ENCODE data around the gene CSH1.
"Not testable (repeated sequence)": the region's sequence is repeated elsewhere in the genome, so short reads cannot be mapped to it uniquely, and the experiment has no call there.

The CSH1 gene

DNA sequence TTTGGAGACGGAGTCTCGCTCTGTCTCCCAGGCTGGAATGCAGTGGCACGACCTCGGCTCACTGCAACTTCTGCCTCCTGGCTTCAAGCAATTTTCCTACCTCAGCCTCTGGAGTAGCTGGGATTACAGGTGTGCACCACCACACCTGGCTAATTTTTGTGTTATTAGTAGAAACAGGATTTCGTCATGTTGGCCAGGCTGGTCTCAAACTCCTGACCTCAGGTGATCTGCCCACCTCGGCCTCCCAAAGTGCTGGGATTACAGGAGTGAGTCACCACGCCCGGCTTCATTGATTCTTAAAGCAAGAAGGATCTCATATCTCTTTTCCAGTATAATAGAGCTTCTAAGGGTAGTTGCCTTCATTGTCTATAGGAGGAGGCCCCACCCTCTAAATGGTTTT is 8.4 kb upstream of the CSH1 start:
- DNase-seq (ENCODE audit: low read depth) = not testable (repeated sequence)

- DNase-seq (ENCODE audit: low read depth) = not testable (repeated sequence)
Measured at GRCh38 chr17:63903787-63904201, 7.4 kb upstream of the CSH1 start.

- DNase-seq (ENCODE audit: low read depth) = not testable (repeated sequence)
Measured at GRCh38 chr17:63901971-63902370, 5.6 kb upstream of the CSH1 start.

- DNase-seq (ENCODE audit: low read depth) = not testable (repeated sequence)
Measured at GRCh38 chr17:63898899-63899798, 2.8 kb upstream of the CSH1 start.

GRCh38 chr17:63894821-63895220 is 1.6 kb downstream of the CSH1 start:
- DNase-seq (ENCODE audit: low read depth) = not testable (repeated sequence)

- DNase-seq (ENCODE audit: low read depth) = not testable (repeated sequence)
Measured at GRCh38 chr17:63894021-63894420, 2.4 kb downstream of the CSH1 start.

- DNase-seq (ENCODE audit: low read depth) = not testable (repeated sequence)
Measured at GRCh38 chr17:63892316-63893037, 3.9 kb downstream of the CSH1 start.

DNA sequence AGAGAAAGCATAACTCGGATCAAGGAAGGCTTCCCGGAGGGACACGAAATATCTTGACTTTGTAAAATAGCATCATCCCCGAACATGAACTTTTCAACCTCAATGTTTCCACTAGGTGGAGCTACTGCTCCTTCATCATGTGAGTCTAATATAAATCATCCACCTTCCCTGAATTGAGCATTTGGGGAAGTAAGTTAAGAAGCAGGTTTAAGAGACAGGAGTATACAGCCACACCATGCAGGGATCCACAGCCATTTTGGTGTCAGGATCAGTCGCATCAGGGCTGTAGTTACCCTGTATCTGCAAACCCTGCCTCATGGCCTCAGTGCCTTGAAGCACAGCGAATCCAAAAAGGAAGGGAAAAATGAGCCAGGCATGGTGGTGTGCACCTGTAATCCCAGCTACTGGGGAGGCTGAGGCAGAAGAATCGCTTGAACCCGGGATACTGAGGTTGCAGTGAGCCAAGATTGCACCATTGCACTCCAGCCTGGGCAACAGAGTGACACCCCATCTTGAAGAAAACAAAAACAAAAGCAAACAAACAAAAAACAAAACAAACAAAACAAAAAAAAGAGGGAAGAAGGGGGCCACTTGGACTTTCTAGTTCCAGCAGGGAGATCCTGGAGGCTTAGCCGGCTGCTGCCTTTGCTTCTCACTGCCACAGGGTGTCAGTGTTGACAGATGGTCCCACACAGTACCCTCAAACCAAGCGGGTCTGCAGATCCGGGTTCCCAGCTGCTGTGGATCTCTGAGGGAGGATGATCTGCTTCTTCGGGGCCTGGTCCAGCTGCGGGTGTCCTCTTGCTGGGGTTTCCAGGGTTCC is 7.1 kb downstream of the CSH1 start:
- DNase-seq (ENCODE audit: low read depth) = not testable (repeated sequence)

GRCh38 chr17:63885119-63885518 is 11.3 kb downstream of the CSH1 start:
- not testable (repeated sequence) for DNase-seq (ENCODE audit: low read depth)

DNA sequence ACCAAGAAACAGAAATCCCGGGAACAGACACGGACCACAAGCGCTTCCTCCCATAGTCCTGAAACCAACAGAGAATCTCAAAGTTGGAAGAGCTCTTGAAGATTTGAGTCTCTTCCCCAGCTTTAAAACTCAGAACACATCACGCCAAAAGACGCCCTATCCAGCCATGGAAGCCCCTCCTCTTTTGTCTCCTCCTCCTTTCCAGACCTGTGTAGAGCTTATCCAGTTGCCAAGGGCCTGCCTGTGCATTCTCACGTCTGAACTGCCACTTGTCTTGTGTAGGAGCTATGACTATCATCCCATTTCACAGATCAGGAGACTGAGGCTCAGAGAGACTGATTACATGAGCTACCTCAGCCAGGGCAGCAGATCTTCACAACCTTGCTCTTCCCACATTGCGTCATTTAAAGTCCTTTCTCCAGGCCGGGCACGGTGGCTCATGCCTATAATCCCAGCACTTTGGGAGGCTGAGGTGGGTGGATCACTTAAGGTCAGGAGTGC is 13.7 kb downstream of the CSH1 start:
- not testable (repeated sequence) for DNase-seq (ENCODE audit: low read depth)

DNA sequence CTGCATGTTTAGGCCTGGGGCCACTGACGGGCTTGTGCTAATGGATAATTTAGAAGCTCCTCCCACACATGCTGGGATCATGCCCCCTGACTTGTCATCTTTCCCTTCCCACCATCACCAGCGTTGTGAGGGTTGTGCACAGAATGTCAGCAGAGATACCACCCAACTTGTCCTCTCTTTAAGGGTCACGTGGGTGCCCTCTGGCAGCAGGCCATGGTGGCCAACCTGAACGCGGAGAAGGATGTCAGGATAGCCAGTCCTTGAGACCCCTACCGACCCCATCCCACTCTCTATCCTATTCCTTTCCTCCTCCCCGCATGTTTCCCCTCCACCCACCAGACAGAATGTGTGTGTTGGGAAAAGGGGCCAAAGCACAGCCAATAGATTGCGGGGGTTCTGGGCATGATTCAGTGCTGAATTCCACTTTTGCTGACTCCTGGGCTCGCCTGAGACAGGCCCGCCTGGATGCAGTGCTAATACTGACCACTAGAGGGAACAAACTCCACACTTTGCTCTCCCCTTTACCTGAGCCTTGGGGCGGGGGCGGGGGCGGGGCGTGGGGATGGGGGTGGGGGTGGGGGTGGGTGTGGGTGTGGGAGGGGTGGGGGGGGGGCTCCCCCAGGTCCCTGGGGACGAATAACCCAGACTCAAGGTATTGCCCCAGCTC is 14.3 kb downstream of the CSH1 start, which contains the start of gene GH2:
GH2 (minus strand) TSS at position 10 of the 667 bp plus-strand sequence. CDS start 143 bp downstream, outside the sequence.
- DNase-seq (ENCODE audit: low read depth) = no peak

- DNase-seq (ENCODE audit: low read depth) = not testable (repeated sequence)
Measured at GRCh38 chr17:63881337-63881736, 15.0 kb downstream of the CSH1 start.

GRCh38 chr17:63880706-63881105 is 15.7 kb downstream of the CSH1 start:
- no peak for DNase-seq (ENCODE audit: low read depth)

- not testable (repeated sequence) for DNase-seq (ENCODE audit: low read depth)
Measured at GRCh38 chr17:63878413-63878812, 18.0 kb downstream of the CSH1 start.

DNA sequence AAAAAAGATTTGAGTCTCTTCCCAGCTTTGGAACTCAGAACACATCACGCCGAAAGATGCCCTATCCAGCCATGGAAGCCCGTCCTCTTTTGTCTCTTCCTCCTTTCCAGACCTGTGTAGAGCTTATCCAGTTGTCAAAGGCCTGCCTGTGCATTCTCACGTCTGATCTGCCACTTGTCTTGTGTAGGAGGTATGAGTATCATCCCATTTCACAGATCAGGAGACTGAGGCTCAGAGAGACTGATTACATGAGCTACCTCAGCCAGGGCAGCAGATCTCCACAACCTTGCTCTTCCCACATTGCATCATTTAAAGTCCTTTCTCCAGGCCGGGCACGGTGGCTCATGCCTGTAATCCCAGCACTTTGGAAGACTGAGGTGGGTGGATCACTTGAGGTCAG is 21.7 kb downstream of the CSH1 start:
- not testable (repeated sequence) for DNase-seq (ENCODE audit: low read depth)

- DNase-seq (ENCODE audit: low read depth) = not testable (repeated sequence)
Measured at GRCh38 chr17:63874061-63874626, 22.2 kb downstream of the CSH1 start.

- DNase-seq (ENCODE audit: low read depth) = not testable (repeated sequence)
Measured at GRCh38 chr17:63873577-63873976, 22.8 kb downstream of the CSH1 start, which contains the start of gene CSH2. TSS of gene CSH2 (minus strand) at chr17:63873677. CDS start at chr17:63873614, 63 bp downstream.

- not testable (repeated sequence) for DNase-seq (ENCODE audit: low read depth)
Measured at GRCh38 chr17:63871646-63872365, 24.6 kb downstream of the CSH1 start.

GRCh38 chr17:63870292-63870665 is 26.1 kb downstream of the CSH1 start:
- not testable (repeated sequence) for DNase-seq (ENCODE audit: low read depth)

All from stimulated activated CD8-positive, alpha-beta memory T cell treated with anti-CD3 and anti-CD28 coated beads, Interleukin-12 subunit alpha, Interleukin-12 subunit beta, amount 100 ng/mL, for 4 hours (primary cell).